Endothelial cell of umbilical vein (primary cell): ENCODE results near the gene LSG1. TPM values are rescaled to one million over a fixed set of nuclear protein-coding genes. Genes with fewer than 3 reads are reported as not detected.

Experiments
- BruUV-seq: library from RNA; stranded (reverse); fragments of 400-500 nt; replicated peaks from 2 replicates; lab custom pipeline; 2021; lab: Mats Ljungman, UMichigan
- CTCF ChIA-PET: fragments of 300-600, 350-600 bp; sonication (Branson Sonifier 250); formaldehyde crosslinking; loops from one replicate; lab custom pipeline; 2021; ENCODE audit warnings: antibody characterized with exemption, inconsistent platforms; lab: Charles Lee
- POLR2A ChIA-PET: fragments of 300-600, 350-600 bp; sonication (Branson Sonifier 250); formaldehyde crosslinking; loops from one replicate; lab custom pipeline; 2021; ENCODE audit warnings: antibody characterized with exemption, inconsistent platforms; lab: Charles Lee
- DNase-seq: peaks from one replicate; pipeline ENCODE4 v3.0.0-alpha.2; 2011; ENCODE audit warnings: low read depth, low spot score
- FAIRE-seq: peaks from 2 replicates; lab custom pipeline; 2011; peaks lifted over from hg19 to GRCh38; lab: Jason Lieb, UNC
- H2AFZ ChIP-seq: 2 replicates; pipeline ENCODE4 v1.6.0; 2012; ENCODE audit warnings: low read depth, low read length, control low read depth, inconsistent platforms
- H3K27ac ChIP-seq: 2 replicates; pipeline ENCODE4 v1.5.1; 2011; ENCODE audit warnings: low read depth, mild to moderate bottlenecking, control low read depth, low read length, moderate library complexity; ENCODE audit not compliant: insufficient read depth
- H3K27me3 ChIP-seq, 2 experiments: 2 replicates each; pipeline versions ENCODE4 v1.6.0 to v1.6.1; 2011; ENCODE audit warnings: low read length in 2 of 2, mixed read lengths in 1 of 2; ENCODE audit not compliant: control insufficient read depth in 2 of 2, insufficient read depth in 2 of 2
- H3K36me3 ChIP-seq, 2 experiments: 2 replicates in 1 of 2; 3 replicates in 1 of 2; pipeline ENCODE4 v1.5.1; 2011; ENCODE audit warnings: low read length in 2 of 2, mild to moderate bottlenecking in 1 of 2, moderate library complexity in 1 of 2; ENCODE audit not compliant: control insufficient read depth in 2 of 2, insufficient read depth in 2 of 2; ENCODE audit errors: extremely low read depth in 1 of 2
- H3K4me1 ChIP-seq: 3 replicates; pipeline ENCODE4 v1.5.1; 2011; ENCODE audit warnings: mild to moderate bottlenecking, low read length; ENCODE audit not compliant: control insufficient read depth, insufficient read depth; ENCODE audit errors: extremely low read depth
- H3K4me2 ChIP-seq: 2 replicates; pipeline ENCODE4 v1.6.1; 2011; ENCODE audit warnings: low read length, control low read depth, mixed read lengths; ENCODE audit not compliant: insufficient read depth
- H3K4me3 ChIP-seq, 3 experiments: fragments of 200-600 bp in 1 of 3; sonication (generic), shearing (Covaris generic) in 1 of 3; replicated peaks in 1 of 3; 2 replicates each; pipeline ENCODE4 v1.5.1; 2011 to 2016; ENCODE audit warnings: control low read depth in 3 of 3, low read length in 3 of 3, mild to moderate bottlenecking in 2 of 3, inconsistent platforms in 1 of 3, low read depth in 1 of 3, moderate library complexity in 1 of 3; ENCODE audit not compliant: insufficient read depth in 1 of 3
- H3K79me2 ChIP-seq: 2 replicates; pipeline ENCODE4 v1.6.0; 2012; ENCODE audit warnings: low read length, inconsistent platforms; ENCODE audit not compliant: control insufficient read depth, insufficient read depth
- H3K9ac ChIP-seq: replicated peaks from 2 replicates; pipeline ENCODE3; 2011; ENCODE audit warnings: low read length, control low read depth; ENCODE audit not compliant: insufficient read depth; ENCODE audit errors: extremely low read depth
- H3K9me1 ChIP-seq: replicated peaks from 3 replicates; pipeline ENCODE4 v1.6.0; 2011; ENCODE audit warnings: mild to moderate bottlenecking, low read length; ENCODE audit not compliant: control insufficient read depth, insufficient read depth; ENCODE audit errors: extremely low read depth
- H3K9me3 ChIP-seq: replicated peaks from 2 replicates; pipeline ENCODE4 v1.5.1; 2012; ENCODE audit warnings: low read length, inconsistent platforms; ENCODE audit not compliant: control insufficient read depth, insufficient read depth
- H4K20me1 ChIP-seq: replicated peaks from 2 replicates; pipeline ENCODE3; 2011; ENCODE audit warnings: mild to moderate bottlenecking, low read length; ENCODE audit not compliant: control insufficient read depth, insufficient read depth; ENCODE audit errors: extremely low read depth
- EZH2 ChIP-seq: IDR thresholded peaks from 2 replicates; pipeline ENCODE4 v1.6.1; 2012; ENCODE audit warnings: borderline replicate concordance, low read depth, mild to moderate bottlenecking, moderate library complexity, low read length, inconsistent platforms; ENCODE audit not compliant: severe bottlenecking
- FOS ChIP-seq: IDR thresholded peaks from 2 replicates; pipeline ENCODE4 v1.6.1; 2011; ENCODE audit warnings: mild to moderate bottlenecking, low read length, moderate library complexity, borderline replicate concordance; ENCODE audit not compliant: insufficient read depth
- GATA2 ChIP-seq: IDR thresholded peaks from 2 replicates; pipeline ENCODE4 v1.7.0; 2011; ENCODE audit warnings: low read depth, mild to moderate bottlenecking, moderate library complexity, mixed read lengths, low read length; ENCODE audit not compliant: insufficient read length, insufficient read depth
- JUN ChIP-seq: IDR thresholded peaks from 2 replicates; pipeline ENCODE4 v1.6.1; 2011; ENCODE audit warnings: borderline replicate concordance, low read depth; ENCODE audit not compliant: insufficient read length, insufficient read depth
- MYC ChIP-seq: IDR thresholded peaks from one replicate; pipeline ENCODE4 v1.6.1; 2011; ENCODE audit warnings: mild to moderate bottlenecking, low read depth, low read length
- POLR2A ChIP-seq: IDR thresholded peaks from 2 replicates; pipeline ENCODE4 v1.6.1; 2012; ENCODE audit warnings: low read depth, mild to moderate bottlenecking, control low read depth, low read length
- POLR2AphosphoS5 ChIP-seq: IDR thresholded peaks from 2 replicates; pipeline ENCODE4 v1.6.1; 2012; ENCODE audit warnings: low read depth, mild to moderate bottlenecking, control low read depth, low read length, moderate library complexity; ENCODE audit not compliant: insufficient read depth
- dilution Hi-C: fragments of 300-500 bp; cut with MboI; formaldehyde crosslinking; loops from one replicate; pipeline ENCODE4 v1.15.0; 2019; ENCODE audit warnings: low sequenced_read_pairs; ENCODE audit not compliant: extremely low pct_ligation_motif_present
- intact Hi-C: fragments of 100-400 bp; cut with micrococcal nuclease; formaldehyde crosslinking; loops from one replicate; pipeline ENCODE4 v1.10.0; 2022
- polyA plus RNA-seq, 4 experiments: library from polyadenylated mRNA; depleted of rRNA in 3 of 4; stranded (reverse) in 3 of 4; unstranded in 1 of 4; fragments of >200 nt; gene quantifications; 2 replicates each; pipeline versions ENCODE4 v1.2.1 to v1.2.3, GENCODE V29; 2011 to 2012; ENCODE audit warnings: missing spikeins in 1 of 4
- total RNA-seq: library from RNA; stranded (reverse); gene quantifications from 2 replicates; pipeline ENCODE4 v1.2.3, GENCODE V29; 2021
- TF ChIP-seq, protein P1 (sequence below): IDR thresholded peaks from 2 replicates; pipeline ENCODE4 v1.6.1; 2011; ENCODE audit not compliant: insufficient read depth, insufficient read length
- TF ChIP-seq, protein P2 (sequence below), 2 donors: IDR thresholded peaks; 1 replicate in 1 of 2; 2 replicates in 1 of 2; pipeline ENCODE4 v1.5.1; 2011; ENCODE audit warnings: low read length in 2 of 2, mild to moderate bottlenecking in 2 of 2, moderate library complexity in 2 of 2, control low read depth in 1 of 2, inconsistent platforms in 1 of 2, low read depth in 1 of 2; ENCODE audit not compliant: insufficient read depth in 1 of 2; ENCODE audit errors: extremely low read depth in 1 of 2

The LSG1 gene
- total and polyA plus RNA-seq, 2 donors (not counting 3 experiments of a cell fraction or from before 2014, with no cell fraction given) = 50.0 to 52.7 TPM

GRCh38 chr3:194705227-194705626, 33.2 kb upstream of the LSG1 start:
- dilution Hi-C loops (no loop called here), intact Hi-C loops (no loop called here)
- H3K4me1 ChIP-seq = peaks cover 3% of the 10 kb centered on the region
- no peak overlapping the region for H3K9ac ChIP-seq
- ChIA-PET POLR2A (no interaction called here), CTCF (no interaction called here)
- H4K20me1 ChIP-seq = no peaks in the 10 kb centered on the region
- no peaks in the 10 kb centered on the region for H3K79me2 ChIP-seq
- H2AFZ ChIP-seq = no peak overlapping the region
- DNase-seq (no peak), FAIRE-seq (peak; percentile 8)
- H3K4me3 ChIP-seq = no peak overlapping the region
- H3K36me3 ChIP-seq = no peaks in the 10 kb centered on the region
- H3K4me2 ChIP-seq = no peak overlapping the region
- H3K27ac ChIP-seq = no peak overlapping the region
- TF ChIP-seq JUN (no peak), POLR2AphosphoS5 (no peak), FOS (no peak), GATA2 (no peak), EZH2 (no peak)
- H3K27me3 ChIP-seq = no peaks in the 10 kb centered on the region
- no peaks in the 10 kb centered on the region for H3K9me3 ChIP-seq
- H3K9me1 ChIP-seq = no peaks in the 10 kb centered on the region
- BruUV-seq = no TSS peak

GRCh38 chr3:194702545-194702944, 30.6 kb upstream of the LSG1 start:
- no peak for FAIRE-seq

More at GRCh38 chr3:194702545-194702944, 30.6 kb upstream of the LSG1 start:
- Histone ChIP-seq H3K27me3 (no peaks in the 10 kb centered on the region), H3K9me1 (no peaks in the 10 kb centered on the region), H3K4me2 (no peak overlapping the region), H3K9ac (no peak overlapping the region), H3K36me3 (no peaks in the 10 kb centered on the region), H2AFZ (no peak overlapping the region), H3K4me3 (no peak overlapping the region), H3K27ac (no peak overlapping the region), H3K4me1 (peaks cover 3% of the 10 kb centered on the region), H3K79me2 (no peaks in the 10 kb centered on the region), H3K9me3 (no peaks in the 10 kb centered on the region), H4K20me1 (no peaks in the 10 kb centered on the region)
- no peak for TF ChIP-seq JUN
- no peak for TF ChIP-seq GATA2
- TF ChIP-seq POLR2A = no peak
- TF ChIP-seq POLR2AphosphoS5 = no peak
- TF ChIP-seq, protein P1, sequence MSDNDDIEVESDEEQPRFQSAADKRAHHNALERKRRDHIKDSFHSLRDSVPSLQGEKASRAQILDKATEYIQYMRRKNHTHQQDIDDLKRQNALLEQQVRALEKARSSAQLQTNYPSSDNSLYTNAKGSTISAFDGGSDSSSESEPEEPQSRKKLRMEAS = no peak
- no peak for TF ChIP-seq FOS
- TF ChIP-seq, protein P2, sequence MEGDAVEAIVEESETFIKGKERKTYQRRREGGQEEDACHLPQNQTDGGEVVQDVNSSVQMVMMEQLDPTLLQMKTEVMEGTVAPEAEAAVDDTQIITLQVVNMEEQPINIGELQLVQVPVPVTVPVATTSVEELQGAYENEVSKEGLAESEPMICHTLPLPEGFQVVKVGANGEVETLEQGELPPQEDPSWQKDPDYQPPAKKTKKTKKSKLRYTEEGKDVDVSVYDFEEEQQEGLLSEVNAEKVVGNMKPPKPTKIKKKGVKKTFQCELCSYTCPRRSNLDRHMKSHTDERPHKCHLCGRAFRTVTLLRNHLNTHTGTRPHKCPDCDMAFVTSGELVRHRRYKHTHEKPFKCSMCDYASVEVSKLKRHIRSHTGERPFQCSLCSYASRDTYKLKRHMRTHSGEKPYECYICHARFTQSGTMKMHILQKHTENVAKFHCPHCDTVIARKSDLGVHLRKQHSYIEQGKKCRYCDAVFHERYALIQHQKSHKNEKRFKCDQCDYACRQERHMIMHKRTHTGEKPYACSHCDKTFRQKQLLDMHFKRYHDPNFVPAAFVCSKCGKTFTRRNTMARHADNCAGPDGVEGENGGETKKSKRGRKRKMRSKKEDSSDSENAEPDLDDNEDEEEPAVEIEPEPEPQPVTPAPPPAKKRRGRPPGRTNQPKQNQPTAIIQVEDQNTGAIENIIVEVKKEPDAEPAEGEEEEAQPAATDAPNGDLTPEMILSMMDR (IDR thresholded peaks at IDR 0.05; ENCODE audit: extremely low read depth in 1 of 2, insufficient read depth in 1 of 2, low read depth in 1 of 2, low read length in 2 of 2) = no peak
- no peak for TF ChIP-seq MYC
- no peak for TF ChIP-seq EZH2
- ChIA-PET POLR2A (no interaction called here), CTCF (no interaction called here)
- no TSS peak for BruUV-seq
- no peak for DNase-seq
- dilution Hi-C loops = no loop called here
- intact Hi-C loops = no loop called here
